ENCODE results near the gene SCN10A.

DNA sequence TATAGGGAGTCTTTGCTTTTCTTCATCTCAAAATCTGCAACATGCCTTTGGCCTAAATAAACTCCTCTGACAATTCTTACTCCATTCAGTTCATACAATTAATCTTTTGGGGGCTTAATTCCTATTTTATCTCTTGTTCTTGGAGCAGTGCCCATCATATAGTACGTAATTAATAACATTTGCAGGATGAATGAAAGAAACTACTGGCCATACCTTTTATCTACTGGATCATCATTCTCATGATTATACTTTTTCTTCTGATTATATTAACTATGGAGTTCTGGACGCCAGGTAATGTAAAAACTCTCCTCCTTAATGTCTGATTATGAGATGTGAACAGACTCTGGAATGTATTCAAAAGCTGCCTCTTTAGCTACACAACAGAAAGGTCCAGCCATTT, 120.0 kb downstream of the SCN10A start:
- no peak for TF ChIP-seq POLR2A (IDR thresholded peaks at IDR 0.05)
- TF ChIP-seq, protein P1, sequence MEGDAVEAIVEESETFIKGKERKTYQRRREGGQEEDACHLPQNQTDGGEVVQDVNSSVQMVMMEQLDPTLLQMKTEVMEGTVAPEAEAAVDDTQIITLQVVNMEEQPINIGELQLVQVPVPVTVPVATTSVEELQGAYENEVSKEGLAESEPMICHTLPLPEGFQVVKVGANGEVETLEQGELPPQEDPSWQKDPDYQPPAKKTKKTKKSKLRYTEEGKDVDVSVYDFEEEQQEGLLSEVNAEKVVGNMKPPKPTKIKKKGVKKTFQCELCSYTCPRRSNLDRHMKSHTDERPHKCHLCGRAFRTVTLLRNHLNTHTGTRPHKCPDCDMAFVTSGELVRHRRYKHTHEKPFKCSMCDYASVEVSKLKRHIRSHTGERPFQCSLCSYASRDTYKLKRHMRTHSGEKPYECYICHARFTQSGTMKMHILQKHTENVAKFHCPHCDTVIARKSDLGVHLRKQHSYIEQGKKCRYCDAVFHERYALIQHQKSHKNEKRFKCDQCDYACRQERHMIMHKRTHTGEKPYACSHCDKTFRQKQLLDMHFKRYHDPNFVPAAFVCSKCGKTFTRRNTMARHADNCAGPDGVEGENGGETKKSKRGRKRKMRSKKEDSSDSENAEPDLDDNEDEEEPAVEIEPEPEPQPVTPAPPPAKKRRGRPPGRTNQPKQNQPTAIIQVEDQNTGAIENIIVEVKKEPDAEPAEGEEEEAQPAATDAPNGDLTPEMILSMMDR (IDR thresholded peaks at IDR 0.05): no peak

Measured in right lobe of liver (tissue), 4 donors.